Spleen (tissue), 11 donors: ENCODE measurements around the gene SLCO4C1. TPM values are rescaled to one million over a fixed set of nuclear protein-coding genes. Genes with fewer than 3 reads are reported as not detected.

Source experiments
- DNase-seq: peaks from one replicate; pipeline ENCODE4 v3.0.0-alpha.2; 2020
- H3K27ac ChIP-seq, 8 donors: fragments of 200-600 bp; sonication (generic) in 7 of 8; 1 replicate in 4 of 8; 2 replicates in 4 of 8; pipeline versions ENCODE4 v1.5.0 to v1.8.0; 2016 to 2021; ENCODE audit warnings: inconsistent platforms in 4 of 8, mild to moderate bottlenecking in 4 of 8, moderate library complexity in 1 of 8
- H3K27me3 ChIP-seq, 7 donors: fragments of 200-600 bp; sonication (generic) in 6 of 7; replicated peaks in 1 of 7; 1 replicate in 4 of 7; 2 replicates in 3 of 7; pipeline versions ENCODE4 v1.5.0 to v1.8.0; 2016 to 2021; ENCODE audit warnings: inconsistent platforms in 3 of 7, mild to moderate bottlenecking in 1 of 7
- H3K36me3 ChIP-seq, 6 donors: fragments of 200-600 bp; sonication (generic) in 5 of 6; 1 replicate in 4 of 6; 2 replicates in 2 of 6; pipeline versions ENCODE4 v1.5.0 to v1.8.0; 2016 to 2021; ENCODE audit warnings: inconsistent platforms in 2 of 6
- H3K4me1 ChIP-seq, 6 donors: fragments of 200-600 bp; sonication (generic) in 5 of 6; 1 replicate in 3 of 6; 2 replicates in 3 of 6; pipeline versions ENCODE4 v1.5.0 to v1.8.0; 2016 to 2021; ENCODE audit warnings: inconsistent platforms in 3 of 6
- H3K4me3 ChIP-seq, 8 donors: fragments of 200-600 bp; sonication (generic) in 7 of 8; 1 replicate in 4 of 8; 2 replicates in 4 of 8; pipeline versions ENCODE4 v1.5.0 to v1.8.0; 2016 to 2021; ENCODE audit warnings: inconsistent platforms in 4 of 8, mild to moderate bottlenecking in 4 of 8, moderate library complexity in 2 of 8
- H3K9me3 ChIP-seq, 8 donors: fragments of 200-600 bp; sonication (generic) in 7 of 8; 1 replicate in 4 of 8; 2 replicates in 4 of 8; pipeline versions ENCODE4 v1.5.0 to v1.8.0; 2016 to 2021; ENCODE audit warnings: inconsistent platforms in 4 of 8
- POLR2A ChIP-seq, 3 donors: fragments of 450-650 bp; IDR thresholded peaks; one replicate each; pipeline ENCODE4 v1.5.1; 2017; ENCODE audit warnings: antibody characterized with exemption in 3 of 3, mild to moderate bottlenecking in 1 of 3
- POLR2AphosphoS5 ChIP-seq, 3 donors: sonication (generic); formaldehyde crosslinking; IDR thresholded peaks; one replicate each; pipeline ENCODE4 v1.5.1; 2017; ENCODE audit warnings: antibody characterized with exemption in 3 of 3
- WGBS, 5 donors: extraction: QIAGEN DNeasy Blood & Tissue Kit in 3 of 5; methylation state at CpG; one replicate each; pipeline versions ENCODE4 v1.1.5 to v1.1.7; 2013 to 2018; 5-methylcytosine and 5-hydroxymethylcytosine counted together
- intact Hi-C: fragments of 100-400 bp; cut with DNase I; formaldehyde crosslinking; loops from one replicate; pipeline ENCODE4 v1.15.0; 2023; ENCODE audit warnings: low total_unique reads
- polyA plus RNA-seq, 3 donors: library from polyadenylated mRNA; stranded (reverse); fragments of 200-250 nt; gene quantifications; one replicate each; pipeline ENCODE4 v1.2.1, GENCODE V29; 2013
- total RNA-seq, 7 donors: library from RNA; depleted of rRNA in 3 of 7; stranded (reverse); fragments of >200 nt in 3 of 7; fragmentation: NEBNext Ultra II Directional in 4 of 7; extraction: Animal tissue kit (Norgen Biotek cat#: 25700) in 4 of 7; gene quantifications; one replicate each; pipeline versions ENCODE4 v1.1.0 to v1.2.1, GENCODE V29; 2016 to 2021
- TF ChIP-seq, protein P1 (sequence below), 11 experiments: fragments of 200-600 bp in 7 of 11; fragments of 450-650 bp in 4 of 11; sonication (generic) in 4 of 11; IDR thresholded peaks in 8 of 11; conservative IDR thresholded peaks in 3 of 11; 1 replicate in 7 of 11; 2 replicates in 4 of 11; pipeline versions ENCODE4 v1.4.0 to v1.8.0; 2016 to 2021; ENCODE audit warnings: antibody characterized with exemption in 11 of 11, inconsistent platforms in 4 of 11, mild to moderate bottlenecking in 1 of 11
- donor health status: healthy with polysubstance abuse.
- donor health status: DM: no; HTN: no; CAD: no; lungs with moderate emphysema.
- donor health status: DM: no; HTN: no; CAD: no.
- donor health status: Bipolar disorder and iron deficiency.
- donor health status: healthy.
- donor health status: DM: no; HTN: no; CAD: no.
- donor health status: DM: yes; HTN: yes; CAD: no.

SLCO4C1 gene
- total and polyA plus RNA-seq, 10 donors: 0.06 to 6.6 (median 2.3) TPM

- intact Hi-C loops: no loop called here
- 91 to 100% (median 100%) methylated on average over 1 of the region's 1 CpG for WGBS, 5 donors
- H3K4me1 ChIP-seq: no peaks in the 10 kb centered on the region
Observed at GRCh38 chr5:102226321-102226720, 69.8 kb downstream of the SLCO4C1 start.

DNA sequence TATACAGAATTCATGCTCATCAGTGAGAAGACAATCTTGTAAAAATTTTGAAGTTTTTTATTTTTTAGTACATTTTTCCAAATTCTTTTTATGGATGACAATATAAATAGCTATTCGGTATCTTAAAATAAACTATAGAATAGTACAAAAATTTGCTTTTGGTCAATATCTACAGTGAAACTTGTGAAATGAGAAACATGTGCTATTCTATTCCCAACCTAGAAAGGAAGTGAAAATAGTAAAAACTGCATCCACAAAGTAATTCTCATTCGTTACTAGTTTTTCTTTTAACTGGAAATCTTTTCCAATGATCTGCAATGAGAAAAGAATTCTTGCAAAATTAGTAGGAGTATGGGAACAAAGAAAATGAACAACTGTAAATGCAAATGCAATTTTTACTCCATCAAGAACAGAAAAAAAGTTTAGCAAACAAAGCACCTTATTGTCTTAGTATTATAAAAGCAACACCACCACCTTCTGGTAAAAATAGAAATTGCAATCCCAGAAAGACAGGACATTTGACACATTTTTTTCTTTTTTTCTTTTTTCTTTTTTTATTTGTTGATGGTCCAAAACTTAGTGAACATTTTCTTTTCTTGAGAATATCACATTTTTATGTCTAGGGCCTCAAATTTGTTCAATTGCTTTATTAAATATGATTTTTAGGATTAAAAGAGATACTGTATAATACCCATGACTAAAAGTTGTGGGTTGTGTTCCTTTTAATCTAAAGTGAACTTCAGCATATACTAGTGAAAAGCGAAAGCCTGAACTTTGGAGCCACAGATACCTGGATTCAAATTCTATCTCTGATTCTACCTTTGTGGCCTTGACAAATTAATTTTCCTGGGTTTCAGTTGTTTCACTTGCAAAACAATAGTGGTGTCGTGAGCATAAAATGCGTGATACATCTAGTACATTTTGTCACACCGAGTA, 72.3 kb downstream of the SLCO4C1 start:
- Histone ChIP-seq H3K9me3 (peaks cover 0 to 15% (median 9%) of the 10 kb centered on the region in 8 donors), H3K4me1 (no peaks in the 10 kb centered on the region), H3K27ac (no peak overlapping the region), H3K36me3 (no peaks in the 10 kb centered on the region), H3K4me3 (no peak overlapping the region), H3K27me3 (no peaks in the 10 kb centered on the region)
- TF ChIP-seq, protein P1, sequence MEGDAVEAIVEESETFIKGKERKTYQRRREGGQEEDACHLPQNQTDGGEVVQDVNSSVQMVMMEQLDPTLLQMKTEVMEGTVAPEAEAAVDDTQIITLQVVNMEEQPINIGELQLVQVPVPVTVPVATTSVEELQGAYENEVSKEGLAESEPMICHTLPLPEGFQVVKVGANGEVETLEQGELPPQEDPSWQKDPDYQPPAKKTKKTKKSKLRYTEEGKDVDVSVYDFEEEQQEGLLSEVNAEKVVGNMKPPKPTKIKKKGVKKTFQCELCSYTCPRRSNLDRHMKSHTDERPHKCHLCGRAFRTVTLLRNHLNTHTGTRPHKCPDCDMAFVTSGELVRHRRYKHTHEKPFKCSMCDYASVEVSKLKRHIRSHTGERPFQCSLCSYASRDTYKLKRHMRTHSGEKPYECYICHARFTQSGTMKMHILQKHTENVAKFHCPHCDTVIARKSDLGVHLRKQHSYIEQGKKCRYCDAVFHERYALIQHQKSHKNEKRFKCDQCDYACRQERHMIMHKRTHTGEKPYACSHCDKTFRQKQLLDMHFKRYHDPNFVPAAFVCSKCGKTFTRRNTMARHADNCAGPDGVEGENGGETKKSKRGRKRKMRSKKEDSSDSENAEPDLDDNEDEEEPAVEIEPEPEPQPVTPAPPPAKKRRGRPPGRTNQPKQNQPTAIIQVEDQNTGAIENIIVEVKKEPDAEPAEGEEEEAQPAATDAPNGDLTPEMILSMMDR (IDR thresholded peaks at IDR 0.05 in 8 of 11, conservative IDR thresholded peaks at IDR 0.05 in 3 of 11): peak; percentile 26 to 71 (median 56)
- TF ChIP-seq POLR2AphosphoS5 (IDR thresholded peaks at IDR 0.05): no peak
- intact Hi-C loops: no loop called here
- WGBS, 5 donors: 82 to 94% (median 85%) methylated on average over 6 of the region's 6 CpGs
- no peak for DNase-seq

More at GRCh38 chr5:102226321-102226720, 69.8 kb downstream of the SLCO4C1 start:
- Histone ChIP-seq H3K27ac (no peak overlapping the region), H3K36me3 (no peaks in the 10 kb centered on the region), H3K4me3 (no peak overlapping the region), H3K27me3 (no peaks in the 10 kb centered on the region), H3K9me3 (peaks cover 0 to 12% (median 9%) of the 10 kb centered on the region in 8 donors)
- TF ChIP-seq POLR2A (IDR thresholded peaks at IDR 0.05): no peak
- TF ChIP-seq, protein P1 (IDR thresholded peaks at IDR 0.05 in 8 of 11, conservative IDR thresholded peaks at IDR 0.05 in 3 of 11): no peak
- TF ChIP-seq POLR2AphosphoS5 (IDR thresholded peaks at IDR 0.05): no peak
- DNase-seq: no peak

DNA sequence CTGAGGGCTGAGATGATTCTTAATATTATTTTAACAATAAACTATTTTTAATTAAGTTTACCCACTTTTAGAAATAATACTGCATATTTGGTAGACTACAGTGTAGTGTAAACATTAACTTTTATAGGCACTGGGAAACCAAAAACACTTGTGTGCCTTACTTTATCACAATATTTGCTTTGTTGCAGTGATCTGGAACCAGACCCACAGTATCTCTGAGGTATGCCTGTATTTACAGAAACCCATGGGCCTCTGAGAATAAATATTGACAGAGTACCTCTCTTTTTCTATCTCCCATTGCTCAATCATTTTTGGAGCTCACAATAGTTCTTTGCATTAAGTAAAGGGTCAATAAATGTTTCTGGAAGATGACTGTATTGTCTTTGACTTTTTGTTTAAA, 73.3 kb downstream of the SLCO4C1 start:
- H3K4me3 ChIP-seq: no peak overlapping the region
- peaks cover 0 to 15% (median 9%) of the 10 kb centered on the region in 8 donors for H3K9me3 ChIP-seq
- intact Hi-C loops: no loop called here
- H3K36me3 ChIP-seq: no peaks in the 10 kb centered on the region
- H3K27ac ChIP-seq: no peak overlapping the region
- no peaks in the 10 kb centered on the region for H3K27me3 ChIP-seq
- no peaks in the 10 kb centered on the region for H3K4me1 ChIP-seq
- TF ChIP-seq POLR2A (IDR thresholded peaks at IDR 0.05) (no peak), POLR2AphosphoS5 (IDR thresholded peaks at IDR 0.05) (no peak)
- TF ChIP-seq, protein P1 (IDR thresholded peaks at IDR 0.05 in 8 of 11, conservative IDR thresholded peaks at IDR 0.05 in 3 of 11): no peak
- DNase-seq: no peak

DNA sequence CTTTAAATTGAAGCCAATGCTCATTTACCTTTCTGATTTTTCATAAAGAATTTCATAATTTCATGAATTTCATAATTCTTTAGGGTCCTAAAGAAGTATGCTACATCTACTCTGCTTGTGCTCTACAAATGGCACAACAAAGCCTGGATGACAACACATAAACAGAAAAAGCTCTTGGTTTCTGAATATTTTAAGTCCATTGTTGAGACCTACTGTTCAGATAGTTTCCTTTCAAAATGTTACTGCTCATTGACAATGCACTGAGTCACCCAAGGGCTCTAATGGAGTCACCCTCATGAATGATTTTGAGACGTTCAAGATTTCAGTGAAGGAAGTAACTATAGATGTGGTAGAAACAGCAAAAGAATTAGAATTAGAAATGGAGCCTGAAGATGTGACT, 74.1 kb downstream of the SLCO4C1 start:
- DNase-seq: no peak
- Histone ChIP-seq H3K36me3 (no peaks in the 10 kb centered on the region), H3K4me3 (no peak overlapping the region), H3K27me3 (no peaks in the 10 kb centered on the region), H3K9me3 (peaks cover 0 to 15% (median 9%) of the 10 kb centered on the region in 8 donors), H3K4me1 (no peaks in the 10 kb centered on the region), H3K27ac (no peak overlapping the region)
- TF ChIP-seq POLR2AphosphoS5 (IDR thresholded peaks at IDR 0.05) (no peak), POLR2A (IDR thresholded peaks at IDR 0.05) (no peak)
- TF ChIP-seq, protein P1 (IDR thresholded peaks at IDR 0.05 in 8 of 11, conservative IDR thresholded peaks at IDR 0.05 in 3 of 11): no peak
- intact Hi-C loops: no loop called here
- WGBS, 5 donors: 78 to 96% (median 90%) methylated on average over 1 of the region's 1 CpG
